Femur (tissue), 1 donor: Measurements from ENCODE around the gene CDIPT.

Experiments used
- DNase-seq: peaks from one replicate; pipeline ENCODE4 v3.0.0-alpha.2; 2017

The CDIPT gene

GRCh38 chr16:29824589-29825144 lies 38.4 kb downstream of the CDIPT start:
- no peak for DNase-seq

- DNase-seq, result no peak
These were observed 41.3 kb downstream of the CDIPT start for GRCh38 chr16:29821643-29822115.

DNA sequence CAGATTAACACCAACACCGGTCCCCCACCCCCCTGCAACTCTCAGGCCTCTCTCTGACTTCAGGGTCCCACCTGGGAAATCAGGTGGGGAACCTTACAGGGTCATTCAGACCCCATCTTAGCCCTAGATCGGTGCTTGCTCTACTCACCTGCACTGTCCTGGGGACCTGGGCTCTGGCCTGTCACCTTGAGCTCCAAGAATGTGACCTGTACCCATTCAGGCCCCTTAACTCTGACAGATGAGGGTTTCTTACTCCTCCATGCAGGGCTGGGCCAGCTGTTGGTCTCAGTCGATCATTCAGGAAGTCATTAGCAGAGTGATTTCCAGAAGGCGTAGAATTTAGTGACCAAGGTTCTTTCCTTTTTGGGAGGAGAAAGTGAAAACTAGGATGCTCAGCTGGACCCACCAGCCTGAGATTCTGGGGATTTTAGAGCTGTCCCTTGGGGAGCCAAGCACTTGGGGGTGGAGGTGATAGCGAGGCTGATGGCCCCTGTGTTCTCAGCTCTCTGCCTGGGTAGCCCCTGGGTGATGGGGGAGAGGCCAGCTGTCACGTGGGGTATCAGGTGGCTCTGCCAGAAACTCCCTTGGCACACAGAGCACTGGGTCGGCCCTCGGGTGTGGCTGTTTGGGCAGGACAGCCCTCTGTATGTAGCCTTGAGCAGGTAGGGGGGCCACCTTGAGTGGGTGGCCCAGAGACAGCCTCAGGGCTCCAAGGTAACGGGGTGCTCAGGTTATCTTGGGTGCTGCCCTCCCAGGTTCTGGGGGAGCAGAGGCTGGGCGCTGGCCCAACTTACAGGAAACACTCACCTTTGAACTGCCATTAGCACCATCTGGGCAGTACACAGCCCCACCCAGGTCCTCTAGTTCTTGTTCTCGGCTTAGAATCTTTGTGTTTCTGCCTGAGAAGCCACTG lies 42.0 kb downstream of the CDIPT start:
- DNase-seq, result no peak

GRCh38 chr16:29820271-29820701 lies 42.7 kb downstream of the CDIPT start, which contains the start of gene MVP:
MVP (plus strand) TSS chr16:29820462; CDS start chr16:29830550, 10,088 bp downstream.
- peak; percentile 79 for DNase-seq

DNA sequence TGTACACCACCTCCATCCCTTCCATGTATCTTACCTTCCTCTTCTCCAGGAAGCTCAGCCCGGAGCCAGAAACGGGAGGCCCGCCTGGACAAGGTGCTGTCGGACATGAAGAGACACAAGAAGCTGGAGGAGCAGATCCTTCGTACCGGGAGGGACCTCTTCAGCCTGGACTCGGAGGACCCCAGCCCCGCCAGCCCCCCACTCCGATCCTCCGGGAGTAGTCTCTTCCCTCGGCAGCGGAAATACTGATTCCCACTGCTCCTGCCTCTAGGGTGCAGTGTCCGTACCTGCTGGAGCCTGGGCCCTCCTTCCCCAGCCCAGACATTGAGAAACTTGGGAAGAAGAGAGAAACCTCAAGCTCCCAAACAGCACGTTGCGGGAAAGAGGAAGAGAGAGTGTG lies 43.5 kb downstream of the CDIPT start:
- DNase-seq, result no peak

DNA sequence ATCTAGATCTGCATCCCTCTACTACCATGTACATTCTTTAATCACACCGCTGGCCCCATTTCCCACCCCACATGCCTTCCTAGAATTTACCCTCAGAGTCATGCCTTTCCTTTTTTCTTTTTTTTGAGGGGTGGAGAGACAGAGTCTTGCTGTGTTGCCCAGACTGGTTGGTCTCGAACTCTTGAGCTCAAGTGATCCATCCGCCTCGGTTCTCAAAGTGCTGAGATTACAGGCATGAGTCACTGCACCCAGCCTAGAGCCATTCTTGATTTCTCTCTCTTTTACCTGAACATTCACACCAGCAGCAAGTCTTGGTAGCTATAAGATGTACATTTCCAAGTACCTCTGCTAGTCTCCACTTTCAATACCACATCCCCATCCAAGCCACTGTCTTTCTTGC lies 44.9 kb downstream of the CDIPT start:
- no peak for DNase-seq

- DNase-seq, result peak; percentile 71
These were observed 46.2 kb downstream of the CDIPT start for GRCh38 chr16:29816694-29817441.

- DNase-seq, result peak; percentile 99
These were observed 47.0 kb downstream of the CDIPT start, which contains the start of gene PAGR1 for GRCh38 chr16:29815793-29816693. PAGR1 (plus strand) TSS chr16:29816152; CDS start chr16:29816526, 374 bp downstream.

- no peak for DNase-seq
These were observed 47.8 kb downstream of the CDIPT start for GRCh38 chr16:29815032-29815721.

DNA sequence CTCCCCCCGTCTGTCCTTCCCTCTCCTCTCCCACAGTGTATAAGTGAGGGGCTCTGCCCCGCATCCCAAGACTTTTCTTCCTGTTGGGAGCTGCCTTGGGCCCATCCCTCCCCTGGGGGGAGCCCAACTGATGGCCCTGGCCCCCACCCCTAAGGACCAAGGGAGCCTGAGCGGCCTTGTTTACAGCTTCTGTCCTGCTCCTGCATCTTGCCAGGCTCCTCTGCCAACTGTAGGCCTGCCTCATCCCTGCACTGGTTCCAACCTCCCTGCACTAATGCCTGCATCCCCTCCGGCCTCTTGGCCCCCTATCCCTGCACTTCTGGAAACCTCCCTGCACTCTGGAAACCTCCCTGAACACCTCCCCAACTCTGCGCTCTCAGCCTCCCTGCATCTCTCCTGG lies 48.4 kb downstream of the CDIPT start:
- DNase-seq, result no peak

GRCh38 chr16:29813644-29814562 lies 49.1 kb downstream of the CDIPT start:
- DNase-seq, result no peak

- no peak for DNase-seq
These were observed 50.0 kb downstream of the CDIPT start for GRCh38 chr16:29812754-29813643.

DNA sequence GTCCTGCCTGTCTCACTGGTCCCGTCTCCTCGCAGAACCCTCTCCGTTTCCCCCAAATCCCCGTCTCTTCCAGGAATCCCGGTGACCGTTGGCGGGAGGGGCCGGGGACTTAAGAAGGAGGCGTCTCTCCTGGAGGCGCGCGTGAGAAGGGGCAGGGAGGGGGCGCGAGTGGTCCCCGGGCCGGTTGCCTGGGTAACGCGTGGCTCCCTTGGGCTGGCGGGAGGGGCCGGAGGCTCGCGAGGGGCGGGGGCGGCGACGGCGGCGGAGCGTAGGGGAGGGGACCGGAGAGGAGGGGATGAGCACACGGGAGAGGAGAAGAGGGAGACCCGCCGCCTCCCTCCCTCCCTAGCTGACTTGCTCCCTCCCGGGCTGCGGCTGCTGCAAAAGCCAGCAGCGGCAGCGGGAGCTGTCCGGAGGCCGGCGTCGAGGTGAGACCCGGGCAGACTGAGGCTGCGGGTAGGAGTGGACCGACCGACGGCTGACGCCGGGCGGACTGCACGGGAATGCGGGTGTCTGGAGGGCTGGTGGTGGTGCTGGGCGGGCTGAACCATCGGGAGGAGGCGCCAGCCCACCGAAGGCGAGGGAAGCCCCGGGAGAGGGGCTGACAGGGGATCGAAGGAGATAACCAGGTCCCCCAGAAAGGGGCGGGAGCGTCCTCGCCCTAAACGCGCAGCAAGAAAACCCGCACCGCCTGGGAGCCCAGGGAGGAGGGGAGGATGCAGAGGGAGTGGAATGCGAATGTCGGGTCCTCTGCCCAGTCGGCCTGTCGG lies 50.9 kb downstream of the CDIPT start, which contains the start of gene PRRT2:
Gene PRRT2, plus strand, starts transcription at position 298 of the 770 bp plus-strand sequence. CDS start 862 bp downstream, outside the sequence.
- peak; percentile 92 for DNase-seq

DNA sequence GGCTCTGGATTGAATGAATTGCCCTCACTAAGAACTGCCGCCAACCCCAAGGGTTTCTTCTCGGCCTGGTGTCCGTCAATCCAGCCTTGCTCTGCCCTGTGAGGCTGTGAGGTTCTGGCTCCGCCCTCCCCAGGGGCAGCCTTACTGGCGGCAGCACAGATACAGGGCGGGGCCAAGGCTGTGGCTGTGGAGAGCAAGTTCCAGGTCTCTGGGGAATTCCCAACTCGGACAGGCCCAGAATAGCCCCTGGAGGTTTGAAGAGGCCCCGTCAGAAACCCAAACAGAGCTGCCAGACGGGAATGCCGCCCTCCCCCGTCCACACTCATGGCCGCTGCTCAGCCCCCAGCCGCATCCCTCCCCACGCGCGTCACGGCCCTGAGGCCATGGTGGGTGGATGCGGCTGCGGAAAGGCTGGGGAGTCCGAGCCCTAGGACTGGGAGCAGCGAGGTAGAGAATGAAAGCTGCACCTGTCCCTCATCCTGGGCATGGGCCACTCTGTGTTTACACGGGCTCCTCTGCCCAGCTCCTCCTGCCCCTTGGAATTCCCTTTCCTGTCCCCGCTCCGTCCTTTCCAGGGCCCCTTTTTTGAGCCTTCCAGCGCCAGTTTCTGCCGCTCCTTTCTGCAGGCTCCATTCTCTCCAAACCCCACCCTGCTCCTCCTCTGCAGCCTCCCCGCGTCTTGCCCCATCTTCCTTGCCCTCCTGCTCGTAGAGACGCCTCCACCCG lies 51.7 kb downstream of the CDIPT start:
- DNase-seq, result peak; percentile 95

DNA sequence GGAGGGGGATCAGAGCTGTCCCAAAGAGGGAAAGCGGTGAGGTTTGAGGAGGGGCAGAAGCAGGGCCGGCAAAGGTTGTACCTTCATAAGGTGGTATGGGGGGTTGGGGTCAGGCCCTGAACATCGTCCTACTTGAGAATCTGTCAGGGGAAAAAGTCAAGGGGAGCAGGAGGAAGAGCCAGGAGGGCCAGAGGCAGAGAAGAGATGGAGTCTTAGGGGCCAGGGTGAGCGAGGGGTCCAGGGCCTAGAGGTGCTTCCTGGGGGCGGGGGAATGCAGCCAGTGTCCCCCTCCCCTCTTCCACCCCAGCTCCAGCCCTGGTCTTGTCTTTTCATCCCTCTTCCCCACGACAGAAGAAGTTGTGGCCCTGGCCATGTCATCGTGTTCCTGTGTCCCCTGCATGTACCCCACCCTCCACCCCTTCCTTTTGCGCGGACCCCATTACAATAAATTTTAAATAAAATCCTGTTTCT lies 52.3 kb downstream of the CDIPT start:
- no peak for DNase-seq

- DNase-seq, result no peak
These were observed 53.0 kb downstream of the CDIPT start for GRCh38 chr16:29809850-29810698.
